H9 (cell line): ENCODE measurements around the gene COMT. TPM values are rescaled to one million over a fixed set of nuclear protein-coding genes. Genes with fewer than 3 reads are reported as not detected.

Experiments used
- DNase-seq: peaks from one replicate; pipeline ENCODE4 v3.0.0-alpha.2; 2017
- H2AFZ ChIP-seq: one replicate; pipeline ENCODE4 v1.6.1; 2013; ENCODE audit warnings: mild to moderate bottlenecking, low read length, control low read depth, moderate library complexity
- H2AK5ac ChIP-seq: 2 replicates; pipeline ENCODE4 v1.6.1; 2013; ENCODE audit warnings: low read length, control low read depth, mixed read lengths; ENCODE audit not compliant: insufficient read length
- H2BK120ac ChIP-seq: one replicate; pipeline ENCODE4 v1.6.1; 2013; ENCODE audit warnings: low read depth, mild to moderate bottlenecking, low read length, control low read depth, inconsistent platforms; ENCODE audit not compliant: poor library complexity, severe bottlenecking
- H2BK12ac ChIP-seq: 2 replicates; pipeline ENCODE4 v1.6.1; 2013; ENCODE audit warnings: low read length, control low read depth, mixed read lengths, low read depth; ENCODE audit not compliant: insufficient read length
- H2BK15ac ChIP-seq: 2 replicates; pipeline ENCODE4 v1.6.1; 2013; ENCODE audit warnings: low read depth, low read length, control low read depth
- H2BK20ac ChIP-seq: one replicate; pipeline ENCODE4 v1.6.1; 2013; ENCODE audit warnings: low read depth, mild to moderate bottlenecking, low read length, control low read depth, inconsistent platforms; ENCODE audit not compliant: poor library complexity, severe bottlenecking
- H2BK5ac ChIP-seq: 2 replicates; pipeline ENCODE4 v1.6.1; 2013; ENCODE audit warnings: low read length, control low read depth, mixed read lengths; ENCODE audit not compliant: insufficient read length
- H3K14ac ChIP-seq: 2 replicates; pipeline ENCODE4 v1.6.1; 2013; ENCODE audit warnings: low read length, control low read depth; ENCODE audit not compliant: insufficient read depth
- H3K18ac ChIP-seq: 2 replicates; pipeline ENCODE4 v1.6.1; 2013; ENCODE audit warnings: low read depth, mild to moderate bottlenecking, mixed read lengths, low read length, control low read depth; ENCODE audit not compliant: insufficient read length
- H3K23ac ChIP-seq: 2 replicates; pipeline ENCODE4 v1.6.1; 2013; ENCODE audit warnings: low read length, control low read depth, mixed read lengths, low read depth; ENCODE audit not compliant: insufficient read length
- H3K23me2 ChIP-seq: 2 replicates; pipeline ENCODE4 v1.6.1; 2013; ENCODE audit warnings: low read depth, mild to moderate bottlenecking, mixed read lengths, low read length, control low read depth; ENCODE audit not compliant: insufficient read length, poor library complexity, severe bottlenecking
- H3K27ac ChIP-seq: 2 replicates; pipeline ENCODE4 v1.5.1; 2013; ENCODE audit warnings: low read length, control low read depth, mixed read lengths, low read depth; ENCODE audit not compliant: insufficient read length
- H3K27me3 ChIP-seq: 2 replicates; pipeline ENCODE4 v1.6.1; 2013; ENCODE audit warnings: low read length, control low read depth, inconsistent platforms; ENCODE audit not compliant: insufficient read depth
- H3K4ac ChIP-seq: 2 replicates; pipeline ENCODE4 v1.6.1; 2013; ENCODE audit warnings: low read depth, mild to moderate bottlenecking, control low read depth, inconsistent platforms, low read length, moderate library complexity
- H3K4me1 ChIP-seq: 2 replicates; pipeline ENCODE4 v1.6.1; 2013; ENCODE audit warnings: low read length, control low read depth, inconsistent platforms; ENCODE audit not compliant: insufficient read depth
- H3K4me2 ChIP-seq: 2 replicates; pipeline ENCODE4 v1.6.1; 2013; ENCODE audit warnings: low read length, control low read depth, mixed read lengths; ENCODE audit not compliant: insufficient read length, insufficient read depth
- H3K56ac ChIP-seq: 2 replicates; pipeline ENCODE4 v1.6.1; 2013; ENCODE audit warnings: low read depth, mild to moderate bottlenecking, mixed read lengths, low read length, control low read depth; ENCODE audit not compliant: insufficient read length
- H3K79me1 ChIP-seq: 2 replicates; pipeline ENCODE4 v1.6.1; 2013; ENCODE audit warnings: low read depth, mild to moderate bottlenecking, moderate library complexity, low read length, control low read depth, inconsistent platforms; ENCODE audit not compliant: insufficient read depth, poor library complexity, severe bottlenecking
- H3K79me2 ChIP-seq: 2 replicates; pipeline ENCODE4 v1.6.1; 2013; ENCODE audit warnings: low read length, control low read depth, inconsistent platforms; ENCODE audit not compliant: insufficient read depth
- H3K9ac ChIP-seq: 2 replicates; pipeline ENCODE4 v1.6.1; 2013; ENCODE audit warnings: low read length, control low read depth, mixed read lengths; ENCODE audit not compliant: insufficient read length; ENCODE audit errors: extremely low read depth
- H3K9me3 ChIP-seq: one replicate; pipeline ENCODE4 v1.6.1; 2013; ENCODE audit warnings: low read depth, low read length, inconsistent platforms; ENCODE audit not compliant: control insufficient read depth
- H3T11ph ChIP-seq: one replicate; pipeline ENCODE4 v1.6.1; 2013; ENCODE audit warnings: mild to moderate bottlenecking, low read length, control low read depth, inconsistent platforms
- H4K20me1 ChIP-seq: one replicate; pipeline ENCODE4 v1.6.1; 2013; ENCODE audit not compliant: control insufficient read depth, insufficient read length, insufficient read depth
- H4K5ac ChIP-seq: 2 replicates; pipeline ENCODE4 v1.6.1; 2013; ENCODE audit warnings: low read depth, mild to moderate bottlenecking, mixed read lengths, low read length, control low read depth; ENCODE audit not compliant: insufficient read length
- H4K8ac ChIP-seq: replicated peaks from 2 replicates; pipeline ENCODE4 v1.6.1; 2013; ENCODE audit warnings: low read length, control low read depth, mixed read lengths, low read depth; ENCODE audit not compliant: insufficient read length
- H4K91ac ChIP-seq: 2 replicates; pipeline ENCODE4 v1.6.1; 2013; ENCODE audit warnings: low read depth, mild to moderate bottlenecking, moderate library complexity, mixed read lengths, low read length, control low read depth; ENCODE audit not compliant: insufficient read length
- H3K27ac Mint-ChIP-seq, 3 experiments: 2 replicates in 2 of 3; 3 replicates in 1 of 3; pipeline ENCODE4 v1.8.0; 2020 to 2021; ENCODE audit warnings: mixed read lengths in 3 of 3, mild to moderate bottlenecking in 1 of 3, moderate library complexity in 1 of 3
- H3K27me3 Mint-ChIP-seq: 2 replicates; pipeline ENCODE4 v1.8.0; 2021; ENCODE audit warnings: low read depth, mild to moderate bottlenecking, moderate library complexity, mixed read lengths
- H3K36me3 Mint-ChIP-seq, 3 experiments: 2 replicates in 2 of 3; 3 replicates in 1 of 3; pipeline ENCODE4 v1.8.0; 2020 to 2021; ENCODE audit warnings: low read depth in 3 of 3, mixed read lengths in 3 of 3; ENCODE audit not compliant: insufficient read depth in 1 of 3
- H3K4me1 Mint-ChIP-seq, 2 experiments: 2 replicates each; pipeline ENCODE4 v1.8.0; 2020; ENCODE audit warnings: mixed read lengths in 2 of 2
- H3K4me3 Mint-ChIP-seq, 2 experiments: 2 replicates in 1 of 2; 3 replicates in 1 of 2; pipeline ENCODE4 v1.8.0; 2020 to 2021; ENCODE audit warnings: mild to moderate bottlenecking in 2 of 2, mixed read lengths in 2 of 2, moderate library complexity in 1 of 2
- H3K9me3 Mint-ChIP-seq, 2 experiments: 2 replicates in 1 of 2; 3 replicates in 1 of 2; pipeline ENCODE4 v1.8.0; 2020; ENCODE audit warnings: mild to moderate bottlenecking in 2 of 2, mixed read lengths in 2 of 2, moderate library complexity in 1 of 2
- CTCF ChIP-seq: fragments of 200-600 bp; sonication (generic); conservative IDR thresholded peaks from 3 replicates; pipeline ENCODE4 v1.8.0; 2021; ENCODE audit warnings: antibody characterized with exemption, mild to moderate bottlenecking
- WGBS: extraction: QIAGEN DNeasy Blood & Tissue Kit; methylation state at CpG from one replicate; pipeline ENCODE4 v1.1.7; 2013; ENCODE audit warnings: missing lambda C conversion rate, low lambda C conversion rate, mixed read lengths; ENCODE audit not compliant: insufficient read length; ENCODE audit errors: extremely low coverage; 5-methylcytosine and 5-hydroxymethylcytosine counted together
- total RNA-seq: library from RNA; stranded (reverse); gene quantifications from 2 replicates; pipeline ENCODE4 v1.2.1, GENCODE V29; 2021

COMT gene
- total RNA-seq, 1 experiment from 2014 or later, result 42.2 TPM

- H2AFZ ChIP-seq, result no peak overlapping the region
- Mint-ChIP-seq H3K4me3 (no peak overlapping the region), H3K9me3 (no peaks in the 10 kb centered on the region; a peak in 1 of 5 replicates), H3K4me1 (peaks cover 10 to 18% of the 10 kb centered on the region in 2 experiments), H3K27ac (no peak overlapping the region; a peak in 1 of 7 replicates), H3K36me3 (no peaks in the 10 kb centered on the region; a peak in 1 of 7 replicates), H3K27me3 (no peaks in the 10 kb centered on the region; the same call in 1 of the 2 replicates)
- H3K9ac ChIP-seq, result no peak overlapping the region
- no peak overlapping the region for H2BK12ac ChIP-seq
- no peak for DNase-seq
- no peak overlapping the region for H3K4me2 ChIP-seq
- TF ChIP-seq CTCF, result no peak
- no peaks in the 10 kb centered on the region; the same call in 1 of the 2 replicates for H3K4me1 ChIP-seq
- H3K27ac ChIP-seq, result no peak overlapping the region
- H2AK5ac ChIP-seq, result no peak overlapping the region
- H3K79me1 ChIP-seq, result no peaks in the 10 kb centered on the region
- H3K56ac ChIP-seq, result no peak overlapping the region
- no peak overlapping the region for H3K23ac ChIP-seq
- no peaks in the 10 kb centered on the region for H3K23me2 ChIP-seq
- H3K14ac ChIP-seq, result no peak overlapping the region; the same call in 1 of the 2 replicates
- no peaks in the 10 kb centered on the region for H3K79me2 ChIP-seq
- no peak overlapping the region for H4K5ac ChIP-seq
- no peak overlapping the region for H3K4ac ChIP-seq
- H2BK15ac ChIP-seq, result no peak overlapping the region
- H2BK5ac ChIP-seq, result no peak overlapping the region
- H3K9me3 ChIP-seq, result no peaks in the 10 kb centered on the region
- no CpG with 5 or more reads among the region's 12 CpGs for WGBS
- H3K18ac ChIP-seq, result no peak overlapping the region
- no peak overlapping the region for H2BK120ac ChIP-seq
- H3K27me3 ChIP-seq, result no peaks in the 10 kb centered on the region
- no peak overlapping the region for H4K8ac ChIP-seq
- H4K20me1 ChIP-seq, result no peaks in the 10 kb centered on the region
- no peak overlapping the region for H4K91ac ChIP-seq
- H2BK20ac ChIP-seq, result no peak overlapping the region
- H3T11ph ChIP-seq, result no peak overlapping the region
Observed at GRCh38 chr22:19903513-19903912, 38.1 kb upstream of the COMT start.
